BLaER1 (cell line): ENCODE data around the gene ARF3.
A peak's percentile ranks its signal among the peaks of the same experiment; 100 is the strongest.

Experiments
- H3K27ac ChIP-seq: shearing (Covaris generic); formaldehyde crosslinking; 2 replicates; pipeline ENCODE4 v1.8.1; 2022
- H3K27me3 ChIP-seq: shearing (Covaris generic); formaldehyde crosslinking; 2 replicates; pipeline ENCODE4 v1.8.1; 2022
- H3K36me3 ChIP-seq: shearing (Covaris generic); formaldehyde crosslinking; 2 replicates; pipeline ENCODE4 v1.8.1; 2022
- H3K4me1 ChIP-seq: shearing (Covaris generic); formaldehyde crosslinking; 2 replicates; pipeline ENCODE4 v1.8.1; 2022
- H3K4me2 ChIP-seq: shearing (Covaris generic); formaldehyde crosslinking; 2 replicates; pipeline ENCODE4 v1.8.1; 2022
- H3K4me3 ChIP-seq: shearing (Covaris generic); formaldehyde crosslinking; 2 replicates; pipeline ENCODE4 v1.8.1; 2022
- H3K9ac ChIP-seq: shearing (Covaris generic); formaldehyde crosslinking; 2 replicates; pipeline ENCODE4 v1.8.1; 2022
- H3K9me3 ChIP-seq: shearing (Covaris generic); formaldehyde crosslinking; 2 replicates; pipeline ENCODE4 v1.8.1; 2022
- H4K20me1 ChIP-seq: shearing (Covaris generic); formaldehyde crosslinking; 2 replicates; pipeline ENCODE4 v1.8.1; 2022
- Cebpa-rat ChIP-seq: shearing (Covaris generic); IDR thresholded peaks from 2 replicates; pipeline ENCODE4 v1.8.1; 2022

Gene ARF3

GRCh38 chr12:48994224-48995085 lies 37.2 kb upstream of the ARF3 start:
- H3K9me3 ChIP-seq: no peaks in the 10 kb centered on the region
- 0 out of 2 replicates have a peak overlapping the region, but pooled peaks have one; percentile 66 for H3K4me2 ChIP-seq
- no peak overlapping the region for H3K27ac ChIP-seq
- no peak overlapping the region for H3K9ac ChIP-seq
- H3K36me3 ChIP-seq: no peaks in the 10 kb centered on the region
- peaks cover 18% of the 10 kb centered on the region; the same call in 1 of the 2 replicates for H4K20me1 ChIP-seq
- peaks cover 59% of the 10 kb centered on the region for H3K27me3 ChIP-seq
- peaks cover 54% of the 10 kb centered on the region for H3K4me1 ChIP-seq
- no peak overlapping the region for H3K4me3 ChIP-seq
- no peak for TF ChIP-seq Cebpa-rat

GRCh38 chr12:48993787-48994186 lies 36.5 kb upstream of the ARF3 start:
- no peak for TF ChIP-seq Cebpa-rat
- H3K9ac ChIP-seq: no peak overlapping the region
- H3K27ac ChIP-seq: no peak overlapping the region
- peaks cover 49% of the 10 kb centered on the region for H3K4me1 ChIP-seq
- H3K4me3 ChIP-seq: no peak overlapping the region
- H3K4me2 ChIP-seq: no peak overlapping the region
- peaks cover 52% of the 10 kb centered on the region for H3K27me3 ChIP-seq
- no peaks in the 10 kb centered on the region for H3K36me3 ChIP-seq
- no peaks in the 10 kb centered on the region for H3K9me3 ChIP-seq
- H4K20me1 ChIP-seq: peaks cover 18% of the 10 kb centered on the region; the same call in 1 of the 2 replicates

- Histone ChIP-seq H3K9me3 (no peaks in the 10 kb centered on the region), H3K27me3 (peaks cover 29% of the 10 kb centered on the region), H4K20me1 (peaks cover 9% of the 10 kb centered on the region; the same call in 1 of the 2 replicates), H3K4me1 (peaks cover 31% of the 10 kb centered on the region), H3K27ac (no peak overlapping the region), H3K4me3 (no peak overlapping the region), H3K4me2 (peak overlapping the region; percentile 23), H3K36me3 (no peaks in the 10 kb centered on the region), H3K9ac (no peak overlapping the region)
- no peak for TF ChIP-seq Cebpa-rat
These were observed 34.2 kb upstream of the ARF3 start for GRCh38 chr12:48991247-48992050.

- Histone ChIP-seq H3K4me2 (peak overlapping the region; percentile 23), H3K9me3 (no peaks in the 10 kb centered on the region), H3K27ac (no peak overlapping the region), H3K36me3 (no peaks in the 10 kb centered on the region), H3K27me3 (peaks cover 20% of the 10 kb centered on the region), H3K9ac (no peak overlapping the region), H3K4me1 (peaks cover 37% of the 10 kb centered on the region), H4K20me1 (0 out of 2 replicates have a peak, but pooled peaks cover under 1% of the 10 kb centered on the region), H3K4me3 (no peak overlapping the region)
- no peak for TF ChIP-seq Cebpa-rat
These were observed 33.3 kb upstream of the ARF3 start for GRCh38 chr12:48990552-48990951.

- no peak overlapping the region for H3K9ac ChIP-seq
- no peaks in the 10 kb centered on the region for H4K20me1 ChIP-seq
- H3K27me3 ChIP-seq: peaks cover 9% of the 10 kb centered on the region
- no peak overlapping the region for H3K27ac ChIP-seq
- H3K36me3 ChIP-seq: no peaks in the 10 kb centered on the region
- no peak overlapping the region for H3K4me3 ChIP-seq
- H3K4me2 ChIP-seq: no peak overlapping the region
- peaks cover 51% of the 10 kb centered on the region for H3K4me1 ChIP-seq
- TF ChIP-seq Cebpa-rat: no peak
- no peaks in the 10 kb centered on the region for H3K9me3 ChIP-seq
These were observed 30.9 kb upstream of the ARF3 start for GRCh38 chr12:48988030-48988649.

- H3K9me3 ChIP-seq: no peaks in the 10 kb centered on the region
- H3K4me3 ChIP-seq: no peak overlapping the region
- H3K27me3 ChIP-seq: peaks cover 22% of the 10 kb centered on the region
- peak overlapping the region; percentile 95 for H3K4me2 ChIP-seq
- peaks cover 4% of the 10 kb centered on the region; the same call in 1 of the 2 replicates for H4K20me1 ChIP-seq
- no peak overlapping the region for H3K27ac ChIP-seq
- H3K4me1 ChIP-seq: peaks cover 55% of the 10 kb centered on the region
- no peaks in the 10 kb centered on the region for H3K36me3 ChIP-seq
- no peak overlapping the region for H3K9ac ChIP-seq
- TF ChIP-seq Cebpa-rat: no peak
These were observed 29.5 kb upstream of the ARF3 start for GRCh38 chr12:48986720-48987291.

DNA sequence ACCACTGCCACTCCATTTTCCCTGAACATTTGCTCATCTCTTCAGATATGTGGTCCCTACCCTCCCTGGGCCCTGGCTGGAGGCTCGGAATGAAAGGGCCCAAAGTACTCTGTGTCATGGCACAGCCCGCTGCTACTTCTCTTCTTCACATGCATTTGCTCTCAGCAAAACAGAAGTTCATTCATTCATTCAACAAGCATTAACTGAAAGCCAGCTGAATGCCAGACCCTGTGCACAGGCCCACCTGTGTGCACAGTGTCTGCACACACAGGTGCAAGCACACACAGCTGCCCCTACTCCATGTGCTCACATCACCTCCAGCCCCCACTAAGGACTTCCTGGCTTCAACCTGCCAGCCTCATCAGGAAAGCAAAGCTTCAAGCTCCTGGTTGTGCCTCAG lies 28.6 kb upstream of the ARF3 start:
- Histone ChIP-seq H3K4me2 (peak overlapping the region; percentile 95), H4K20me1 (peaks cover 12% of the 10 kb centered on the region), H3K27me3 (peaks cover 31% of the 10 kb centered on the region), H3K27ac (no peak overlapping the region), H3K4me3 (peak overlapping the region; percentile 53; the same call in 1 of the 2 replicates), H3K9ac (0 out of 2 replicates have a peak overlapping the region, but pooled peaks have one; percentile 56), H3K4me1 (peaks cover 55% of the 10 kb centered on the region), H3K9me3 (no peaks in the 10 kb centered on the region), H3K36me3 (no peaks in the 10 kb centered on the region)
- no peak for TF ChIP-seq Cebpa-rat

DNA sequence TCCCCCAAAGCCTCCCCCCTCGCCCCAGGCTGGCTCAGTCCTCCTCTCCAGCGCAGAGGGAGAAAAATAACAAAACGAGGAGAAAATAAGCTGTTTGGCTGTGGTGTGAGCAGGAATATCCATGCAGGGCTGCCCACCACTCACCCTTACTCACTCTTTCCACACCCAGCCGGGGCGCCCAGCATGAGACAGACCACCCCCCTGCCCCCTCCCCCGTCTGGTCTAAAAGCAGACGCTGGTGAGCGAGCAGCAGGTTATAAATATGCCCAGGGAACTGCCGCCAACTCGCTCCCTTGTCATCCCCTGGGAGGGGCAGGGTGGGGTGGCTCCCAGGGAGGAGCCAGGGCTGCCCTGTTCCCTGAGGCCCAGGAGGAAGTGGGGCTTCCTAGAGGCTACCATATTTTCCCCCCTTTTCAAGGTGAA lies 28.2 kb upstream of the ARF3 start:
- Histone ChIP-seq H3K36me3 (no peaks in the 10 kb centered on the region), H3K27ac (peak overlapping the region; percentile 47), H3K9ac (peak overlapping the region; percentile 56; the same call in 1 of the 2 replicates), H3K4me1 (peaks cover 55% of the 10 kb centered on the region), H3K4me2 (peak overlapping the region; percentile 95), H3K4me3 (peak overlapping the region; percentile 53), H3K27me3 (peaks cover 35% of the 10 kb centered on the region), H4K20me1 (peaks cover 16% of the 10 kb centered on the region), H3K9me3 (no peaks in the 10 kb centered on the region)
- TF ChIP-seq Cebpa-rat: no peak
